RPMI7951 (cell line): ENCODE measurements around the gene COL4A6. TPM values are rescaled to one million over a fixed set of nuclear protein-coding genes. Genes with fewer than 3 reads are reported as not detected.

ENCODE experiments used
- DNase-seq: peaks from one replicate; pipeline ENCODE4 v3.0.0-alpha.2; 2012; ENCODE audit warnings: low read depth
- total RNA-seq: library from RNA; depleted of rRNA; stranded (reverse); fragments of >200 nt; shearing (Covaris generic); gene quantifications from 2 replicates; pipeline ENCODE4 v1.2.3, GENCODE V29; 2014

COL4A6 gene
- total RNA-seq, 1 experiment from 2014 or later = 0.60 TPM

DNA sequence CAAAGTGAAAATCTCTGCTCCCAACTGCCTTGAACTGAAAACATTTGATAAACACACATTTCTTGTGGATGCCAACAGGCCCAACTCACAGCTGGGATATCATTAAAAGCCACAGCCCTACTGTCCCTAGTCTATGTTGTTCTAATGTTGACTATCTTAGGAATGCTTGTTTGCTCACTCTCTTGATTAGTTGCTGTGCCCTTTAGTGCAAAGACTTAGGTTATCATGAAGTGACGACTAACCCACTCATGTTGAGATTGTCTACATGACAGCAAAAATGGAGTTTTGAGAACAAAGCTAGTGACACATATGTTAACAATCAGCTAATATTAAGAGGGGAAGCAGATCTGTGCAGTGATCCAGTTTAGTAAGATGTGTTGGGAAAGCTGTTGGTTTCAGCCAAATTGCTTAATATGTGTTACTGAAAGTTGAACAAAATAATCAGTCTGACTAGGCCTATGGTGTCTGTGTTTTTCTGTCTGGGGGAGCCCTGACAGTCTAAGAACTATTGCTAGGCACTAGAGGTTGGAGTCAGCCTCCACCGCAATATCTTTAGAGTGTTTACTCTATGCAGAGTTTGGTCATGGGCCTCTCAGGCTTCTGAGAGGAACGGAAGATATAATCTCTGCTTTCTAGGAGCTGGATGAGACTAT lies 221.2 kb downstream of the COL4A6 start:
- no peak for DNase-seq

DNA sequence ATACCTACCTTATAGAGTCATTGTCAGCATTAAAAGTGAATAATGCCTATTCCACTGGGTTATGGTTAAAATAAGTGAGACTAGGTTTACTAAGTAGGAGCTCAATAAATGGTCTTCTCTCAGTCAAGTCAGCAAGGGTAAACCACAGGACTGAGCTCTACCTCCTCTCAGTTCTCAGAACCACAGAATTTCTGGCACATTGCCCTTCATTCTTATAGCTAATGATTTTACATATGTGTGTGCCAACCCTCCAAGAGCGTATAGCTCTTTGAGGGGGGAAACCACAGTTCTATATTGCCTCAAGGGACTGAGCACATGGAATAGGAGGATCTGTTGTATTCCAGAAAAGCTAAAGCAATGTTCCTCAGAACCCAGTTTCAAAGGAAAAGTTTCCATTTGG lies 221.8 kb downstream of the COL4A6 start:
- peak; percentile 45 for DNase-seq

DNA sequence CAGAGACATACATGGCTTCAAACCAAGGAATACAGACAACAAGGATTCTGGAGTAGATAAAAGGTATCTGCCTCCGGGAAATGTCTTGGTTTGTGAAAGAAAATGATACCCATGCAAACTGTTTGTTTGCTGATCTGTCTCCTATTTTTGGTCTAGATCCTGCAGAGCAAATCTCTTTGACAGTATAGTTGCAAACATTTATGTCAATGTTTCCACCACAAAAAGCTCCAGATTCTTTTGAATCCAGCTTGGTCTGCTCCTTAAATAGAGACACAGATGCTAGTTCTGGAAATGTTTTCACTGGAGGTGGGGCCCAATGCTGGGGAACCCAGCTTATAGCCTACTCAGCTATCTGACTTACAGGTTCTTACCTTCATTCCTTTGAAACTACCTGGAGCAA lies 226.9 kb downstream of the COL4A6 start:
- DNase-seq = no peak

DNA sequence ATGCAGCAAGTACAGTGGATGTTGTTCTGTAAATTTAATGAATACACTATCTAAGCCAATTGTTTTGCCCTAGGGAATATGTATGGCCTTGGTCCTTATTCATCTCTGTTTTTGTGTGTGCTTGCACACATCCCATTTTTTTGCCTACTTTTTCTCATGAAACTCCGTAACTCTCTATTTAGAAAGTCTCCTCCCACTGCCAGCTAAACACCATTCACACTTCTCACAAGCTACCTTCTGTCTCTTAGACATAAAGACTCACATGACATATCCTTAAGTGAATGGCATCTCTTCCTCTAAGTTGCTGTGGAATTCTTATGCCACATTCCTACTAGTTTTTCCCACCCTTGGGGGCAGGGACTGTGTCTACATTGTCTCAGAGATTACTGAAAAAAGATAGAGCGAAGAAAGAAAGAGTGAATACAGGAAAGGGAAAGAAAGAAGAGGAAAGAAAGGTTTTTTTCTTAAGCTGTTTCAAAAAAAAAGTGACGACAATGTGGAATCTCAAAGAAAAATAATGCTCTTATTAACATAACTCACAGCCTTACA lies 229.1 kb downstream of the COL4A6 start:
- no peak for DNase-seq

DNA sequence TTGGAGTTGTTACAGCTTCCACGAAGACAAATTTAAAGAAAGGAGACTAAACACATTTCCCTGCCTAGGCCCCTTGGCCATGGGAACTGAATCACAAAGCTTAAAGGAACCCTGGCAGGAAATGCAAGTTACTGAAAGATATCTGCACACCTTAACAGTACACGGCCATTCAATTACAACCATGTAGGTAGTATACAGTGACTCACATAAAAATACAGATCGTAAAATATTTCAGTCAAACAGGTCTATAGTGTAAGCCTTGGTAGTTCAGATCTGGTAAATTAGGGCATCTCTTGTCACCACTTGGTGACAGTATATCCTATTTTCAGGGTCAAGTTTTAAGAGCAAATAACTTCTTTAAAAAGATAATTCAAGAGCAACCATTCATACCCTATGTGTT lies 234.7 kb downstream of the COL4A6 start:
- DNase-seq = no peak

DNA sequence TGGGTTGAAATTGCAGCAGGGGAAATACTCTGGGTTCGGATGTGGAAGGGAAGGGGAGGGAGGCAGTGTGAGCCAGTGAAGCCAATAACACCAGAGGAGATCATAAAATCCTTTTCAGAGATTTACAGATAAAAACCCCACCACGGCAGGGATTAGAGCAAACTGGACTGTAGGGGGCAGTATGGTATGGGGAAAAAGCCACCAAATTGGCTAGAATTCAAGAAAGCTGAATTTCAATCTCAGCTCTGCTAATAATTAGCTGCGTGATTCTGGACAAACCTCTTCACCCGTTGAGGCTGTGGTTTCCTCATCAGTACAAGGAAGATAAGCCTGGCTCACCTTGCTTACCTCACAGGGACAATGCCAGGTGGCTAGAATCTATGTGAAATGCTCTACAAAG lies 238.5 kb downstream of the COL4A6 start:
- DNase-seq = peak; percentile 4

DNA sequence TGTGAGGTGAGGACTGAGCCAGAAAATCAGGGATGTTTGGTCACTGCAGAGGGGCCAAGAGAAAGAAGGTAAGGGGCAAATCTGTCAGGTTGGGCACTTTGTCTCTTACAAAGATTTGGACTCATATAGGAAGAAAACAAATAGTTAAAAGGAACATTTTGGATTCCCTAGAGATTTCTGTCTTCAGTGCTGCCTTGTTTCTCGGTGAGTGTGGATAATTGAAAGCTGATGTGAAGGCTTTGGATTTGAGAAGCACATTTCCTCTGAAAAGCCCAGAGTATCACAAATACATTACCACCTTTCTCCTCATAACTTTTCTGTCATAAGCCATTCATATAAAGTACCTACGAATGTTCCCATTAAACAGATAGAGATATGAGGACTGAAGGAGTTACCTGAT lies 239.2 kb downstream of the COL4A6 start:
- DNase-seq = no peak

DNA sequence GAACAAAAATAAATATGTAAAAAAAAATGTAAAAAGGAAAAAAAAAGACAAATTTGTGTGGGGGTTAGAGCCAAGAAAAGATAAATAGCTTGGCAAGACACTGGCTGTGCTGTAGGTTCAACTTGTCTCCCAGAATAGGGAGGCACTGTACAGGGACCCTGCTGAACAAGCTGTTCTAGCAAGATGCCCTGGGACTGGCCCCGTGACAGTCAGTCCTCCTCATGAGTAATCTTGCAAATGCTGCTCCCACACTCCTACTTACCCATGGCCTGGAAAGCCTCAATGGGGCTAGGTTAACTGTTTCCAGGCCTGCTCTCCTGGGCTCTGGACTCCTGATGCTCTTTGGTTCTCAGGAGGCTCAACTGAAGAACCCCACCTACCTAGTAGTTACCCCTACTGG lies 239.8 kb downstream of the COL4A6 start:
- DNase-seq = no peak

DNA sequence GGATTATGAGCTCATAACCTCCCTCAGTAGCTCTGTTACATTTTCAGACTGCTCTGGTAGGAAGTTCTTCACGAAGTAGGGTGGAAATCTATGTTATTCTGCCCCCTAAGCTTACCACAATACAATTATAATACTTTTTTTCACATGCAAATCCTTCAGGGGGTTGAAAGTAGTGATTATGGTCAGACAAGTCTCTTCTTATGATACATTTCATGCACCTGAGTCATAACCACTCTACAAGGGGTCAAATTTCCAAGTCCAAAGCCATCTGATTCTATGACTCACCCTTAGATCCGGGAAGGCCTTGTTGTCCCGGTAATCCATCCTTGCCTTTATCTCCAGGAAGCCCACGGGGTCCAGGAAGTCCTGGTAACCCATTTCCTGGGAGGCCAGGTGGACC lies 251.4 kb downstream of the COL4A6 start:
- peak; percentile 85 for DNase-seq

DNA sequence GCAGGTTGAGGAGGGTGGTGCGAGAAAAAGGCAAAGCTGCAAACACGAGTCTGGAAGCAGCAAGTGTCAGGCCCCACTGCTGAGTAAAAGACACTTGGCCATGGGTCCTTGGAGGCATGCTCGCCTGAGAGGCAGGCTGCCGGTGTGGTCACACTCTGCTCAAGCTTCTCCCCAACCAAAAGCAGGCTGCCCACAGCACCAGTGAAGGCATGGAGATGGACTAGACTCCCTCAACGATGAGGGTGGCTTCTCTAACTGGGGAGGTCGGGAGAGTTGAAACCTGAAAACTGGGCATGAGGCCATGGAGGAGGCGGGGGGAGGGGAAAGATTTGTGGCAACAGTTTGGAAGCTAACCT lies 260.1 kb downstream of the COL4A6 start:
- no peak for DNase-seq

DNA sequence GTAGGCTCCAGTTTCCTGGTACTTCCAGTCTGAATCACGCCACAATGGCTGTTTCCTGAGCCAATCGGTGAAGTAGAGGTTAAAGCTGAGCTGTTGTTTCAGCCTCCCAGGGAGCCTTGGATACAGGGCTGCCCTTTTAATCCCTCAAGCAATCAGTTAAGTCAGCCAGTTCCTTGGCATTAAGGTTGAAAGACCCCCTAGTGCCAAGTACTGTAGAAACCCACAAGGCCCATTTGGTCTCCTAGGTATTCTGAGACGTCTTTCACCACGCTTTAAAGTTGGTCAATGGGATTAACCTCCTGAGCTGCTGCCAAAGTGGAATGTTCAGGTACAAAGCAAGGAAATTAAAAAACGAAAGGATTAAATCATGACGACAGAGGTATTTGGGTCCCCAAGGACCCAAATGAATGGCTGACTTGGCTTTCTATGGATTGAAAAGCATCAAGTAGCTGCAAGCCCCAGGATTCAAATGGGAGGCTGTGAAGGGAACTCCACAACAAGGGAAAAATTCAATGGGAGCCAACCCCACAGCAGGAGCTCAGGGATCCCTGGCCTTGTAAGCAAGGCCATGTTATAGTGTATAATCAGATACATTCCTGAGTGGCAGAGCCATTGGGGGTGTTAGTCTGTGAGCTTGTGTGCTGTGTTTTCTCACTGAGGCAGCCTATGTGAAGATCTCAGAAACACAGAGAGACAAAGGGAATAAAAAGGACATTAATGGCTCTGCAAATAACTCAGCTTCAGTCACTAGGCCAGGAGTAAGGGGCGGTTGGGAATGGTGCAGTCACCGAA lies 260.7 kb downstream of the COL4A6 start:
- DNase-seq = no peak

DNA sequence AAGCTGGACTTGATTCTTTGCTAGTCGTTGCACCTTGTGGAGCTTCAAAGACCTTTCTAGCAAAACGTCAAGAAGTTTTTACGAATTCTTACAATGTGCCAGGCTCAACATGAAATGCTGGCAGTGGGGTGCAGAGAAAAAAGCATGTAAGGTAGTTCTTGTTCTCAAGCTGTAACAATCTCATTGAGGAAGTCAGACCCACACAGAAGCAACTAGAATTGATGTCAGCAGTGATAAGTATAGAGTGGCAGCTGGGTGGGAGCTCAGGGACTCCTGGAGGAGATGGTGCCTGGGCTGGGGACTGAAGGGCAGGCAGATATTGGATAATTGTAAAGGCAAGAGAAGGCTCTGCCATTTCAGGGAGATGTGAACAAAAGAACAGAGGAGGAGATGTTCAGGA lies 264.3 kb downstream of the COL4A6 start:
- DNase-seq = no peak

DNA sequence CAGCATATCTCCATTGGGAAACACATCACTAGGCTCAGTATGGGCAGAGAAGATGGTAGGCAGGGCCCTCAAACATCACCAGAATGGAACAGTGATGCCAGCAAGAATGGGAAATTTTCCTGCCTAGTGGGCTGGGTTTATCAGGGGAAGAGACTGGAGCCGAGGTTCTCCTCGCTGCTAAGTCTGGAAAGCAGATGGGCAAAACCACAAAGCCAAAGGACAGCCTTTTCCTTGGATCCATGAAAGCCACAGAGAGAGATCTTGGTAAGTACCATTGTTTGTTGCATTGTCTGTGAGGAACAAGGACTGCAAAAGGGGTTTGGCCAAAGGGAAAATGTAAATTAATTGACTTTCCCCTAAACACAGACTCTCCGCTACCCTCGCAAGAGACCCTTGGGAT lies 266.6 kb downstream of the COL4A6 start:
- peak; percentile 53 for DNase-seq

DNA sequence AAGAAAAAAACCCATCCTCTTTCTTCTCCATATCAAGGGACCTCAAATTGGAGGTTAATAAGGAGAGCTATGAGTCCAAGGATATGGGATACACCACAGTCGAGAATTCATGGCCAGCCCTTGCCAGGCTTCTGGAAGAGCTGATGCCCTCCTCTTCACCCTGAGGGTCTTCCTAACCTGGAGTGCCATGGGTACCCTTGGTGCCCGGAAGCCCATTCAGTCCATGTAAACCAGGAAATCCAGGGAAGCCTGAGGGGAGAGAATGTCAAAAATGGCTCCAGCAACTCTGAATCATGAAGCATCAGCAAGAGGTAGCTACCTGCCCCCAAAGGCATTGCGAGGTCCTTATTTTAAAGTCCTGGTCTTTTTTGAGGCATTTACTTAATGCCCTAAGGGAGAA lies 268.5 kb downstream of the COL4A6 start:
- DNase-seq = no peak

DNA sequence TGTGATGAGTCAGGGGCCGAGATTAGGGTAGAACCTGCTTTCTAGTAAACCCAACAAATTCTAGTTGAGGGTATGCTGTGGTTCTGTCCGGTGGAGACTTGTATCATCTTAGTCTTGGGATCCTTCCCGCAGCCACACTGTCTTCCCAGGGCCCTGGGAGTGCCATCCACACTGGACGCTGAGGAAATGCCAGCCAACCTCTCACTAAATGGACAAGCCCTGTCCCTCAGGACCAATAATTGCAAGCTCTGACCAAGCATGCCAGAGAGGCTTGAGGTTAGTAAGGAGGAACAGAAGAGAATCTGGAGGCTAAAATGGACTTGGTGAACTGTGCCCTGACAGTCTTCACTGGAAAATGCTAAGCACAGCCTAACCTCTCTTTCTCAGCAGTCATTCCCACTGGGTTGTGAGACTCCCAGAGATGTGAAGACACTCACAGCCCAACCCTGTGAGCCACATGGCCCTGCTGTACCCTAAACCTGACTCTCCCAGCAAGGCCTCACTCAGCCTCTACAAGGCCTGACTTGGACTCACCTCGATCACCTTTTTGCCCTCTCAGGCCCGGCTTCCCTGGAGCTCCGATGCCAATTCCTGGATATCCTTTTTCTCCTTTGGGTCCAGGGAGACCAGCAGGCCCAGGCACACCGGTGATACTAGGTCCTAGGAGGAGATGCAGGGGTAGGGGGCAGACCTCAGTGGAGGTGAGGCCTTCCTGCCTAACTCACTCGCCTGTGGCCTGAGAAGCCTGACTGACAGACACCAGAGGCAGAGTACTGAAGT lies 269.1 kb downstream of the COL4A6 start:
- DNase-seq = no peak

DNA sequence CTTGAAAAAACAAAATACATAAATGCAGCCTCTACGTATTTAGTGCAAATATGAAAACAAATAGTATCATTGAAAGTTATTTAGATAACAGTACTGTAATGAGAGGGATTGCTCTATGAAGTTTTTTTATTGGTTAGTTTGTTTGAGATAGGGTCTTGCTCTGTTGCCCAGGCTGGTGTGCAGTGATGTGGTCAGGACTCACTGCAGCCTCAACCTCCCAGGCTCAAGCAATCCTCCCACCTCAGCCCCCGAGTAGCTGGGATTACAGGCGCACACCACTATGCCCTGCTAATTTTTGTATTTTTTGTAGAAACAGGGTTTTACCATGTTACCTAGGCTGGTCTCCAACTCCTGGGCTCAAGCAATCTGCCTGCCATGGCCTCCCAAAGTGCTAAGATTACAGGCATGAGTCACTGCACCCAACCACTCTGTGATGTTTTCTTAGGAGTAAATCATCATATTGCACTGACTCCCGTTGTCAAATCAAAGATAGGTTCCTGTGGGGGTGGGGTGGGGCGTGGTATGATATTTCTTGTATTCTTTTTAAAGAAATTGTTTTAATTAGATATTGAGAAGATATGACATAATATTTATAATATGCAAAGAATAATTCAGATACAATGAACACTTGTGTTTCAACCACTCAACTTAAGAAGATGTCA lies 270.9 kb downstream of the COL4A6 start:
- peak; percentile 58 for DNase-seq

DNA sequence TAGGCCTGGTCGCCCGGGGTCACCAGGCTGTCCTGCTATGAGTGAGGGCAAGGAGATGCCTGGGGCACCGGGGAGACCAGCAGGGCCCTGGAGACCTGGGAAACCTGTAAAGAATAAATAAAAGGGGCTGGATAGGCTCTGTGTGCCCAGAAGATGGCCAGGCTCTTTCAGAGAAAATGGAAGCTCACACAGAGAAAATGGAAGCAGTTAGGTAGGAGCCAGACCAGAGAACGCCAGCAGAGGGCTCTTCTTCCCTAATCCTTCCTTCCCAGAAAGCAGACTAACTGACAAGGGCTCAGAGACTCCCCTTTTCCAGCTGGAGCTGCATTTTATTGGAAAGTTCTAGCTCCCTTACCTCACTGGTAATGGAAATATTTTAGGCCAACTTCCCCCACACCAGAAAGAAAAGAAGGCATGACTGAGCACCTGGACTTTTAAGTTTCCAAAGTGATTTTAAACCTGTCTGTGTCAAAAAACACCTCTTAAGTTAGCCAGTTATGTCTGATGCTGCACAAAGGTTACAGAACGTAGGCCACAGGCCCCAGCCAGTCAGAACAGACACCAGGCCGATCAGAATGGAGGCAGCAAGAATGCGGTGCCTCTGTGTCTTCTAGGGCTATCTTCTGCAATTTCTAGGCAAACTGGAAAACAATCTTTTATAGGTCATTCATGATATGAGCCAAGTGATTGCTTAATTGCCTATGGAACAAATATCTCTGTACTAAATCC lies 272.7 kb downstream of the COL4A6 start:
- peak; percentile 42 for DNase-seq

DNA sequence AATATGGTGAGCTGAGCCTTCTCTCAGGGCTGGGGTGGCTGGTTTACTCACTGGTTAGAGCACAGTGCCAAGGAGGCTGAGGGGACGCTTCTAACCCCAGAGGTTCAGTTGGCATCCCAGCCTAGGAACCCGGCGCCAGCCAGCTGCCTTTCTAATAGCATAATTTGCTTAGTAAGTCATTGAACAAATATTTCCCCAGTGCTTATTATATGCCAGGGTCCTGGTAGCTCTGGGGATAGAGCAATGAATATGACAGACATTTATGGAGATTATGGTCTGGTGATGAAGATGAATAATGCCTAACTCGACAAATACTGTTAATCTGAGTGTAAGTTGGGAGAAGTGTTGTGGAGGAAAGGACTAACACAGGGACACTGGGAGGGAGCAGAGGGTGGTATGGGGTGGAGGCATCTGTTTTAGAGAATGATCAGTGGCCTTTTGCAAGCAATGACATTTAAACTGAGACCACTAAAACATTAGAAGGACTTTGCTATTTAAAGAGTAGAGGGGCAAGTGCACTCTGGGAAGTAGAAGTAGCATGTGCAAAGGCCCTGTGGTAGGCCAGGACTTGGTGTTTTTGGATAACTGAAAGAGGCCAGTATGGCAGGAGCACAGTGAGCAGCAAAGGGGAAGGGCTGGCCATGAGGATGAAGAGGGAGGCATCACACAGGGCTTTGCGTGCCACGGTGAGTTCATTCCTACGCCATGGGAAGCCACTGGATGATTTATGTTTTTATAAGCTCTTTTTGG lies 274.7 kb downstream of the COL4A6 start:
- DNase-seq = no peak

DNA sequence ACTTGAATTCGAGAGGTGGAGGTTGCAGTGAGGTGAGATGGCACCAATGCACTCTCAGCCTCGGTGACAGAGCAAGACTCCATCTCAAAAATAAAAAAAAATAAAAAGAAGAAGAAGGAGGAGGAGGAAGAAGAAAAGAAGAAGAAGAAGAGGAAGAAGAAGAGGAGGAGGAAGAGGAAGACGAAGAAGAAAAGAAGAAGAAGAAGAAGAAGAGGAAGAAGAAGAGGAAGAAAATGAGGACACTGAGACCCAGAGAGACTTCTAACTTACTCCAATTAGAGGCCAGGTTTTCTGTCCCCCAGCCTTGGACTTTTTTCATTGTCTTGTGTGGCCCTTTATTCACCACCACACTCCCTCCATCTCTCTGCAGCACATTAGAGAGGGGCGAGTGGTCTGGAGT lies 276.0 kb downstream of the COL4A6 start:
- DNase-seq = no peak

DNA sequence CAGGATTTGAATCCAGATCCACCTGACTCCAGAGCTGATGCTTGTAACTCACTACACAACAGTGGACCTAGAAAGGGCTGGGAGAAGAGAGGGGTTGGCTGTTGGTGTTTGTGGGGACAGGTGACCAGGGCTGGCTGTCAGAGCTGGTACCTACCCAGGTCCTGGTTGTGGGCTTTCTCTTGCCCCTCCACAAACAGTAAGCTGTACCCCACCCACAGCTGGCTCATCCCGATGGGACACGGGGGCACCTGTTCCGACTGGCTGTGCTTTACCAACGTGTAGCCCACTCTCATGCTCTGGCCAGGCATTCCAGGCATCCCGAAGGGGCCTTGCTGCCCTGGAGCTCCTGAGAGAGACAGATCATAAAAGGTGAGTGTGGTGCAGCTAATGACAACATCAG lies 277.9 kb downstream of the COL4A6 start:
- no peak for DNase-seq
